ENCODE measurements around the gene SLC23A1. TPM values are rescaled to one million over a fixed set of nuclear protein-coding genes. Genes with fewer than 3 reads are reported as not detected.

The SLC23A1 gene
- total RNA-seq, 4 donors from 2014 or later, result 0.30 to 5.5 (median 1.0) TPM; not detected in 1

GRCh38 chr5:139378941-139379361 lies 4.1 kb downstream of the SLC23A1 start:
- no peak overlapping the region for H3K27ac ChIP-seq
- intact Hi-C loops (cut with DNase I; ENCODE audit: low total_unique reads), result no loop called here

GRCh38 chr5:139378101-139378825 lies 4.8 kb downstream of the SLC23A1 start:
- H3K4me1 ChIP-seq, result no peaks in the 10 kb centered on the region
- H3K36me3 ChIP-seq, result no peaks in the 10 kb centered on the region
- intact Hi-C loops (cut with DNase I; ENCODE audit: low total_unique reads), result no loop called here
- TF ChIP-seq POLR2A (IDR thresholded peaks at IDR 0.05) (no peak), CTCF (IDR thresholded peaks at IDR 0.05) (no peak)
- no peaks in the 10 kb centered on the region for H3K27me3 ChIP-seq
- no peak overlapping the region for H3K27ac ChIP-seq
- peak in 1 of 2 donors; percentile 14 for DNase-seq
- no peak overlapping the region for H3K4me3 ChIP-seq
- no peaks in the 10 kb centered on the region for H3K9me3 ChIP-seq

More at GRCh38 chr5:139378941-139379361, 4.1 kb downstream of the SLC23A1 start:
- H3K4me3 ChIP-seq, result no peak overlapping the region
- H3K4me1 ChIP-seq, result no peaks in the 10 kb centered on the region
- TF ChIP-seq POLR2A (IDR thresholded peaks at IDR 0.05), result no peak
- TF ChIP-seq CTCF (IDR thresholded peaks at IDR 0.05), result no peak
- H3K36me3 ChIP-seq, result no peaks in the 10 kb centered on the region
- no peaks in the 10 kb centered on the region for H3K27me3 ChIP-seq
- no peaks in the 10 kb centered on the region for H3K9me3 ChIP-seq
- DNase-seq, result peak in 1 of 2 donors; percentile 3

- Histone ChIP-seq H3K4me1 (no peaks in the 10 kb centered on the region), H3K27me3 (no peaks in the 10 kb centered on the region), H3K36me3 (no peaks in the 10 kb centered on the region), H3K9me3 (no peaks in the 10 kb centered on the region), H3K27ac (no peak overlapping the region), H3K4me3 (no peak overlapping the region)
- DNase-seq, result peak; percentile 4 to 10
- TF ChIP-seq POLR2A (IDR thresholded peaks at IDR 0.05) (no peak), CTCF (IDR thresholded peaks at IDR 0.05) (no peak)
- intact Hi-C loops (cut with DNase I; ENCODE audit: low total_unique reads), result no loop called here
These were observed 5.9 kb downstream of the SLC23A1 start for GRCh38 chr5:139377226-139377625.

GRCh38 chr5:139376364-139376763 lies 6.7 kb downstream of the SLC23A1 start:
- intact Hi-C loops (cut with DNase I; ENCODE audit: low total_unique reads), result no loop called here
- H3K36me3 ChIP-seq, result no peaks in the 10 kb centered on the region
- peak in 1 of 2 donors; percentile 7 for DNase-seq

More at GRCh38 chr5:139376364-139376763, 6.7 kb downstream of the SLC23A1 start:
- Histone ChIP-seq H3K4me1 (no peaks in the 10 kb centered on the region), H3K27ac (no peak overlapping the region), H3K4me3 (no peak overlapping the region), H3K9me3 (no peaks in the 10 kb centered on the region), H3K27me3 (no peaks in the 10 kb centered on the region)
- TF ChIP-seq POLR2A (IDR thresholded peaks at IDR 0.05), result no peak
- no peak for TF ChIP-seq CTCF (IDR thresholded peaks at IDR 0.05)

All from uterus (tissue), 4 donors.